Midbrain (tissue), 1 donor: ENCODE measurements around the gene CDK4.

ENCODE experiments used
- DNase-seq: peaks from one replicate; lab custom pipeline; 2025; lab: John Stamatoyannopoulos, UW

The CDK4 gene

DNA sequence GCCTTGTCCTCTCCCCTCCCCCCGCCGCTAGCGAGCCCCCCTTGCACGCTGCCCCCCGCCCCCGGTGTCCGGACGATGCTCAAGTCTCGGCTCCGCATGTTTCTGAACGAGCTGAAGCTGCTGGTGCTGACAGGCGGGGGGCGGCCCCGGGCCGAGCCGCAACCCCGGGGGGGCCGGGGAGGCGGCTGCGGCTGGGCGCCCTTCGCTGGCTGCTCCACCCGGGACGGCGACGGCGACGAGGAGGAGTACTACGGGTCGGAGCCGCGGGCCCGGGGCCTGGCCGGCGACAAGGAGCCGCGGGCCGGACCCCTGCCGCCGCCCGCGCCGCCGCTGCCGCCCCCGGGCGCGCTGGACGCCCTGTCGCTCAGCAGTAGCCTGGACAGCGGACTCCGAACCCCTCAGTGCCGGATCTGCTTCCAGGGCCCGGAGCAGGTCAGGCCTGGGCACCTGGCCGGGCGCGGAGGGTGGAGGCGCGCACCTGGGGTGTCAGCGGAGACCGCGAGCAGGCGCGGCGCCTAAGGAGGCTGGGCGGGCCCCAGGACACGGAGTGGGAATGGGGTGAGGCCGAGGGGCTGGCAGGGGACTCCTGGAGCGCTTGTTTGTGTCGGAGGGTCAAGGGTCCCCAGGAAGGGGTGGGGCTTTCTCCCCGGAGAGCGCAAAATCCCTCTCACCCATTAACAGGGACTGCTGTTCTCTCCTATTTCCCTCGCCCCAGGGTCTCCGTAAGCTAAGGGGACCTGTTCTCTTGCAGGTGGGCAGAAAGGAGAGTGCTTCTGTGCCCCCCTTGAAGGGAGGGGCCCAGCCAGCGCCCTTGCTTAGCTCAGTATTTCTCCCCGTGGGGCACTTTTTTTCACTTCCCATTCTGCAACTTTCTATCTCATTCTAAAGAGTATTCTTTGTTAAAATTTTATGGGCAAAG is 3.6 kb upstream of the CDK4 start:
- no peak for DNase-seq

DNA sequence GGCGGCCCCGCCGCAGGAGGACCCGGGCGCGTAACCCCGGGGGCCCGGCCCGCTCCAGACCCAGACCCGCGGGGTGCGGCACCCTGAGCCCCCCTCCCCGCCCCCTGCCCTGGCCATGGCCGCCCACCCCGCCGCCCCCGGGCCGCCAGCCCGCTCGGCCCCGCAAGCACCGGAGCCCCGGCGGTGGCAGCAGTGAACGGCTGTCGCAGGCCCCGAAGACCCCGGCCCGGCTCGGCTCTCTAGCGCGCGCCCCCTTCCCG is 3.0 kb upstream of the CDK4 start:
- DNase-seq = no peak

DNA sequence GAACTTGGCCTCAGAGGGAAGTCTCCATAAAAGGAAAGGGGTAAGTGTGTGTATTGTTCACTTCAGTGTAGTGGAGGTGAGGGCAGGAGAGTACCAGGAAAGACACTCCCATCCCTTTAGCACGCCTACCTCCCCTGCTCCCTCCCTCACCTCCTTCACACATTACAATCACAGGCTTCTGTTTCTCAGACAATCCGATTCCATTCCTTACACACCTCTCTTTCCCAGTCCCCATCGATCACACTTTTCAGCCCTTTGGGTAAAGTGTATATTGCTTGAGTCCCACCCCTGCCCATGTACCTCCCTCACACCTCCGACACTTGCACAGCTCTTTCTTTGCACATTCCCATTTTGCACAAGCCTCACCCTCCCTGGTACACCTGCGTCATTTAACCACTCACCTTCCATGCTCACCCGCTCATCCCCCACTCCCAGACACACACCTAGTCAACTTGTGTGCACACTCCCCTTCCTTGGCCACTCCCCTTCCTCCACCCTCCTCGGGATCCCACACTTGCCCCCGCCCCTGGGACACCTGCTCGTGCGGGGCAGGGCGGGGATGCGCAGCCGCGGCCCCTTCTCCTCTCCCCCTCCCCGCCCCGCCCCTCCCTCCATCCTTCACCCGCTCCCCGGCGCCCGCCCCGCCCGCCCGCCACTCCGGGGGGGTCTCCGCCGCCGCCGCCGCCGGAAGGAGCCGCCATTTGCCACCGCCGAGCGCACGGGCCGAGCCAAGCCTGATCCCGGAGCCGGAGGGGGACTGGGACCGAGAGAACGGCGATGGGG is 2.5 kb upstream of the CDK4 start, which contains the start of gene MARCHF9:
TSS of gene MARCHF9 (plus strand) at position 693 of the 783 bp plus-strand sequence. CDS start 426 bp downstream, outside the sequence.
- DNase-seq = peak; percentile 19

DNA sequence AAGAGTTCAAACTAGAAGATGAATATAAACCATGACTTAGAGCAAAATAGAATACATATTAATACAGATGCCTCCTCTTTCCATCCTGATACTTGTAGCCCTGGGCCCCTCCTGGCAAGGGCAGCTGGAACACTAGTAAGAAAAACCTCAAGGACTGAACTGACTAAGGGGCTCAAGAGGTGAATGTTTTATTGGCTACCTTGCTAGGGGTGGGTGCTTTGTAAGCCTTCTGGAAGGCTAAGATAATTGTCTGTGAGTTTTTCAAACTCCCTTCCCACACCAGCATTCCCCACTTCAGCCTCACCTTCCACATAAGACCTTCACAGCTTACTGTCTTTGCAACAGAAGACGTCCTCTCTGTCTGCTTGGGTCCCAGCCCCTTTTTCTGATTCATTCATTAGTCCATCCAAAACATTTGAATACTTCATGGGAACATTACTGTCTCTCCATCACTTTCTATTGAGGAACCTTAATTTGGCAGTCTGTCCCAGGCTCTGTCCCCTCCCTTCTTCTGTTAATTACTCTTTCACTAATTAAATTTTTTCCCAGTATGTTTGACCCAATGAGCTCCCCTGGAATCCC is 1.7 kb upstream of the CDK4 start:
- DNase-seq = no peak

DNA sequence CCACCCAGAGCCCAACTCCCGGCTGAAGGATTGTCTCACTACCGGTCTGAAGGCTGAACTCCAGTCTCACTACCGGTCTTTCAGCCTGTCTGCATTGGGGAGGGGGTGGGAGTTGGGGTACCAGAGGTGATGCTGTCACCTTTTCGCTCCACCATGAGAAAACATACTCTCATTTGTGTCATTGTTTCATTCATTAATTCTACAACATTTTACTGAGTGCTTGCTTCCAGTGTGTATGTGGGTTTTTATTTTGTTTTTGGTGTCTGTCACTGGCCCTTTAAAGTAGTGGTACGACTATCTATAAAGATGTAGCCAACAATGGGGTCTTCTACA is 524 bp upstream of the CDK4 start:
- no peak for DNase-seq

DNA sequence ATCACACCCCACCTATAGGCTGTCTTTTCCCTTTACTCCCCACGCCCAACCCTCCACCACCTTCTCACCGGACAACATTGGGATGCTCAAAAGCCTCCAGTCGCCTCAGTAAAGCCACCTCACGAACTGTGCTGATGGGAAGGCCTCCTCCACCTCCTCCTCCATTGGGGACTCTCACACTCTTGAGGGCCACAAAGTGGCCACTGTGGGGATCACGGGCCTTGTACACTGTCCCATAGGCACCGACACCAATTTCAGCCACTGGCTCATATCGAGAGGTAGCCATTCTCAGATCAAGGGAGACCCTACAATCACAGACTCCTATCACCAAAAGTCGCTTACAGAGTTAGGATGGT is 700 bp downstream of the CDK4 start:
- DNase-seq = no peak

DNA sequence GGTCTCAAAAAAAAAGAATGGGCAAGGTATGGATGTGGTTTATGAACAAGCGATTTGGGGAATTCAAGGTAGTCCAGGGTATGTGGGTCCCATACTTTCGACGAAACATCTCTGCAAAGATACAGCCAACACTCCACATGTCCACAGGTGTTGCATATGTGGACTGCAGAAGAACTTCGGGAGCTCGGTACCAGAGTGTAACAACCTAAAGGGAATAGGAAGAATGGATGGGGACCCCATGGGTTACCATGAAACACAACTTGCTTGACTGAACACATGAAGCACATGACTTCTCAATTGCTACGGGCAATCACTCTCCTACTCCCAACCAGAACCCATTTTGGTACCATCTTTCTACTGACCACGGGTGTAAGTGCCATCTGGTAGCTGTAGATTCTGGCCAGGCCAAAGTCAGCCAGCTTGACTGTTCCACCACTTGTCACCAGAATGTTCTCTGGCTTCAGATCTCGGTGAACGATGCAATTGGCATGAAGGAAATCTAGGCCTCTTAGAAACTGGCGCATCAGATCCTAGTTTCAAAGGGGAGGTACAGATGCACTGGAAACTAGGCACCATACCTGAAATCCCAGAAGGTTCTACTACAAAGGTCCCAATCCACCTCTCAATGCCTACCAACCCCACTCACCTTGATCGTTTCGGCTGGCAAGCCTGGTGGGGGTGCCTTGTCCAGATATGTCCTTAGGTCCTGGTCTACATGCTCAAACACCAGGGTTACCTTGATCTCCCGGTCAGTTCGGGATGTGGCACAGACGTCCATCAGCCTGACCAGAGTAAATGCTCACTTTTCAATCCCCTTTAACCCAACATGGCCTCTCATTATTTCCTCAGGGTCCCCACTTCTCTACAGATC is 1.3 kb downstream of the CDK4 start:
- DNase-seq = no peak

DNA sequence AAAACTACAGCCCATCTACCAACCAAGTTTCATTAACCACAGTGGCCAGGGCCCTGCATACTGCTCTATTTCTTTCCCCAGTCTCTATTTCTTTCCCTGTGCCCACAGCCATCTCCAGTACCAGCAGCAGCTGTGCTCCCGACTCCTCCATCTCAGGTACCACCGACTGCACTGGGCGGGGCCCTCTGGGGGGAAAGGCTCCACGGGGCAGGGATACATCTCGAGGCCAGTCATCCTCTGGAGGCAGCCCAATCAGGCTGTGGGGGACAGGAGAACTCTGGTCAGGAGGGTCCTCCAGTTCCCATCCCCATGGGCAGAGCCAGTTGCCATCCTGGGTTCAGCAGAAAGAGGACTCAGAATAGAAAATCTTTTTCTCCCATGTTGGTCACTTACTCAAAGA is 3.0 kb downstream of the CDK4 start:
- DNase-seq = no peak

DNA sequence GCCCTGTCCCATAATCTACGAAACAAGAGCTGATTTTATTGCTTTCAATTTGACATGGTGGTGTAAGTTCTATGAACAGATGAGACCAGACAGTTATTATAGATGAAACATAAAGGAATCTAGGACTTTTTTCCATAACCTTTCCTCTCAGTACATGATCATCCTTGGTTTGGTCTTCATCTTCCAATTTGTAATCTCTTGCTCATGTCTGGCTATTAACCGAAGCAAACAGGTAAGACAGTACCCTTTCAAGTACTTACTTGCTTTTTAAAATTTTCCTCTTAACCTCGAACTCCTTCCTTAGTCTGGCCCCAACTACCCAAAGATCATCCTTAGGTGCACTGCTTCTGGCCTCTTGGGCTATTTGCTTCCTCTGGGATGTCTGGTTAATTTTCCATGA is 6.1 kb downstream of the CDK4 start:
- no peak for DNase-seq

DNA sequence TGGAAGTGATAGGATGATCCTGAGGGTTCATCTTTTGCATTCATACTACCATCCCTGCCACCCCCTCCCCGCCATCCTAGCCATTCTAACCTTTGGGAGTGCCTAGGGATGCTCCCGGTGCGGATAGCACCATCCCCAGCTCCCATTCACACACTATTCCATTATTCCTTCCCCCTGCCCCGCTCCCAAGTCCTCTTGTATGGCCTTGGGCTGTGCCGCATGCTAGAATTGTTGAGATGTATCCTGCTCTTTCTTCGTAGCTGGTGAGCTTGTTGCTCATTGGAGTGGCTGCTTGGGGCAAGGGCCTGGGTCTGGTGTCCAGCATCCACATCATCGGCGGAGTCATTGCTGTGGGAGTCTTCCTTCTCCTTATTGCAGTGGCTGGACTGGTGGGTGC is 6.6 kb downstream of the CDK4 start:
- DNase-seq = no peak

DNA sequence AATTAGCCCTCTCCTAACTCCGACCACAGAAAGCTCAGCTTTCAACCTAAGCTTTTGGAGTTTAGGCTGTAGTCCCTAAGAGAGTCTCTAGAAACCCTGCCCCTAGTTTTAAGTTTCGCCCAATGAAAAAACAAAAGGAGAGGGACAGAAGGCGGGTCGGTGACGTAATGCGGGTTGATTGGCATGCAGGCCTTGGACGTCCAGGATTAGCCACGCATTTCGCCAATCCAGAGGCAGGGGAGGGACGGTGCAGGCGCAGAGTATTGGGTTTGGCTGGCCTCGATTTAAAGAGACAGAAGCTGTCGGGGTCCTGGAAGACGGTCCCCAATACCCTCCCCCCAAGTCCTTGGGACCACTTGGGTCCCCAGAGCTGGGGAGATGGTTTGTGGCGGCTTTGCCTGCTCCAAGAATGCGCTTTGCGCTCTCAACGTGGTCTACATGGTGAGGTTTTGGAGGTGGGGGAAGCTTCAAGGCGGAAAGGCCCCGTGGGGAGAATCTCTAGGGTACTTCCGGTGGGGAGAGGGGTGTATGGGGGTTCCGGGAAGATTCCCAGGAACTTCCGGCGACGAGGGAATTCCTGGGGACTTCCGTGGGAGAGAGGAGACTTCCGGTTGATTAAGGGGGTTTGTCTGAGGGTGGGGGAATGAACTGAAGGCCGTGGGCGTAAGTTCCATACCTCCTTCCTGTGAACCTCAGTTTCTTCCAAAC is 7.2 kb downstream of the CDK4 start, which contains the start of gene TSPAN31:
TSS of gene TSPAN31 (plus strand) at position 263 of the 708 bp plus-strand sequence. CDS start at position 379, 116 bp downstream.
- peak; percentile 96 for DNase-seq

DNA sequence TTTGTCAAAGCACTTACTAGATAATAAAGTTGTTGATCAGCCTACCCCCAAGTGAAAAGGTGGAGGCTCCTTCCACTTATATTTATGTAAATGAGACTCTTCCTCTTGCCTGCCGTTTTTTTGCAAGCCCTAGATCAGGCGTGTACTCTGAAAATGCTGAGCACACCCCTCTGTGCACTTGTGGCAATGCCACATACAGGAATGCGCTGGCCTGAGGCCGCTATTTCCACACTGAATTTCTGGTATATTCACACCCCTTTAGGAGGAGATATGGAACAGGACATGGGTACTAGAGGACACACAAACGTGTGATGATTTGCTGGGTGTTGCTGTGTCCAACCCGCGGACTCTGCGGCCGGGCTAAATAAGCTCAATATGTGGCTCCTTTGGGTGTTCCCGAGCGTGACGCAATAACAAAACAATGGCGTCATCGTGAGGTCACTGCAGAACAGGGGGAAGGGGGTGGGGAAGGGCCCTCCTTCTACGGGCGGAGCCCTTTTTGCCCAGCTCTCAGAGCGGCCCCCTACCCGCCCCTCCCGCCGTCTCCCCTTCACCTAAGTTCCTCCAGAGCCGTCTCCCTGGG is 7.8 kb downstream of the CDK4 start:
- DNase-seq = no peak

DNA sequence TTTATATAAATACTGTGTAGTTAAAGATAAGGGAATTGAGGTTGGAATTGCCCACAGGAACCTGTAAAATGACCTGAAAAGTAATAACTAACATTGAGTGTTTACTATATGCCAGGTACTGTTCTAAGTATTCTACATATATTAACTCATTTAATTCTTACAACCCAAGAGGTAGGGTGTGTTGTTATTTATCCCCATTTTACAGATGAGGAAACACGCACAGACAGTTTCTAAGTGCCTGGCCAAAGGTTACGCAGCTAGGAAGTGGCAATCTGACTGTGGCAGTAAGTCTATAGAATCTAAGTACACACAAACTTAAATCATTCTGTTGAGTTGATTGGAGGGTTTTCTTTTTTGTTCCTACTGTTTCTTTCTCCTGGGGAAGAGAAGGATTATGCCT is 8.3 kb downstream of the CDK4 start:
- DNase-seq = no peak

DNA sequence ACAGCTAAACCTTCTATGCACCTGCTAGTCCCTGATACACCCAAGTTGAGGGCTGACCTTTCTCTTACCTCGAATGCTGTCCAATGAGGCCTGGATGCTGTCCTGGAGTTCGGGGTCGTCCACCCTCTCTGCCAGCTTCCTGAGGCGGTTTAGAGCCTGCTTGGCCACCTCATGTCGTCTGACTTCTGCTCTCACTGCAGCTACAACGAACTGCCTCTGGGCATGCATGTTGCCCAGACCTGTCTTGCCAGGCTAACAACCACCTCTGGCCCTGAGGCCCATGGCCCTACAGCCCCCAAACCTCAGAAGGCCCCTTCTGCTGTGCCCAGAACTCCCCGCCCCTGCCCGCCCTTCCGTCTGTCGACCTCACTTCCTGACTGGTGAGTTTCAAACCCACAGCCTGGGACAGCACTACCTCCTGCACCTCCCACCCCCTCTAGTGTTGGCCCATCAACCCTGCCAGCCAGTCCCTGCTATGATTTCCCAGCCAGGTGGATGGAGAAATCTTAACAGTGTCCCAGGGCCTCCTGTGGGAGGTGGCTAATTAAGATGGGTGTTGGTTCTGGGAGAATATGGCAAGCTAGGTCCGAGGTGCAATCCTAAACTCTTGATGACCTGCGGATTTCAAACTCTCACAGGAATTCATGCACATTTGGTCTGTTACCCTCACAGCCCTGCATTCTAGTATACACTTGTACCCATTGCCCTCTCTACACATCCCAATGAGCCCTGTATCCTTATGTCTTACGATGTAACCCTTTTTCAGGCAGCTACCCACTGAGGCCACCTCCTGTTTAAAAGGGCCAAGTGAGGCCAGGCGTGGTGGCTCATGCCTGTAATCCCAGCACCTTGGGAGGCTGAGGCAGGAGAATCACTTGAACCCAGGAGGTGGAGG is 10.0 kb downstream of the CDK4 start:
- no peak for DNase-seq

DNA sequence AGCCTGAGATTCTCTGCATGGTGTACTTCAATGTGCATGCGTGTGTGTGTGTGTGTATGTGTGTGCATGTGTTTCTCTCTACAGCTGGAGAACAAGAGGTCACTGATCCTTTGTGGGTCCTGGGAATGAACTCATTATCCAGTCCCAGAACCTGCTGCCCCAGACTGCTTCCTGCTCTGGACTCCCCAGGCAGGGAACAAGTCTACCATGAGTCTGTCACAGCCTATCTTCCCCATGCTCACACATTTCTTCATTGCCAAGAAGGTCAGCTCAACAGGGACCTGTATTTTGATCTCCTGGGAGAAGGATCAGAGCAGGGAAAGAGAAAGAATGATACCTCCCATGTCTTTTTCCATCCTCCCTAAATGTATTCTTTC is 10.7 kb downstream of the CDK4 start:
- no peak for DNase-seq

DNA sequence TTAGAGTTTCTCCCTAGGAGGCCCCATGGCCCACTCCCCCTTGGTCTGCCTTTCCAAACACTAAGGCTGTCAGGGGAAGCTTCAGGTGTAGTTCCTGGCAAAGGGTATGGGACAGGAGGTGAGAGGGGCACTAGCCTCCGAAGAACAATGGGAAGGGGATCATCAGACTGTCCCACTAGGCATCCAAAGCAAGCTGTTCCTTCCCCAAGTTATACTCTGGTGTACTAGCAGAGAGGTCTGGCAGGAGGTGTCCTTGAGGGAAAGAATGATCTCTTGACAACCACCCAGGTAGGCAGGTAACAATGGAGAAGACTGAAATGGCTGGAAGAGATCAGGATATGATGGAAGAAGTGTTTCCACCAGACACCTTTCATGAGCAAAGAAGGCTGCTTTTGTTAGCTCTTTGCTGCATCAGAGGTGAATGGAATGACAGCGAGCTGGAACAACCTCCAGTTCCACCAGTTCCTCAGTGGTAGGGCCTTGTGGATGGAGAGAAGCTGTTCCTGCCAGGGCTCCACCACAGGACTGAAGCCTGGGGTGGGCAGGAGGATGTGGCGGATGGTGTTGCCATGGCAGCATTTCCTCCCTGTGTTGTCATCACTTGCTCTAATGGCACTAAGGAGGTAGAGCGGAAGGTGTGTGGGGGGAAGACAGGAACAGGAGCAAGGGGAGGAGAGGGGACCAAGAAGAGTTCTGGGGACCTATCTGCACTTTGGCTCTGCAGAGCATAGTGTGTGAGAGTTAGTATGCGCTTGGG is 11.3 kb downstream of the CDK4 start:
- no peak for DNase-seq

DNA sequence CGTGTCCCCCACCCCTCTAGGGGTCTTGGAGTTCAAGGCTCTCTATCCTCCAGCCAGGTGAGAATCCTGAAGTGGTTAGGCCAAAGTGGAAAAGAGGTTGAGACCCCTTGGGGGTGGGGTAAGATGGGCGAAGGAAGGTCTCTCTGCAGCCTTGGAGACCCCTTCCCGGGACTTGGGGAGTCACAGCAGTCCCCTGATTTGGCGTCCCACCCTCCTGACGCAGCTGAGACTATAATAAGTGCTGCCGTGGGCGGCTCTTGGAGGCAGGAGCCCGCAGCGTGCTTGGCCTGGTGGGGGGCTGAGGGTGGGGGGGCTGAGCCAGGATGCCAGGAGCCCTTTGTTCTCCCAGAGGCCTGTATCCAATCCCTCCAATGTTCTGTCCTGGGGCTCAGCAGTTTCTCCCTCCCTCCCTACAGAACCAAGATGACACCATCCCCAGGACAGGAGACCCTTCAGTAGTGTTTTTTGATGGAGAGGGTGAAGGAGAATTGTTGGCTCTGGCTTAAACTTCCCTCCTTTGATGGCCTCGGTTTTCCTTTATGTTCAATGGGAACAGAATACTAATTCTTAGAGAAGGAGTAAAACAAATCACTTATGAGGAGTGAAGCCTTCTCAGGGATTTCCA is 12.1 kb downstream of the CDK4 start:
- DNase-seq = no peak

DNA sequence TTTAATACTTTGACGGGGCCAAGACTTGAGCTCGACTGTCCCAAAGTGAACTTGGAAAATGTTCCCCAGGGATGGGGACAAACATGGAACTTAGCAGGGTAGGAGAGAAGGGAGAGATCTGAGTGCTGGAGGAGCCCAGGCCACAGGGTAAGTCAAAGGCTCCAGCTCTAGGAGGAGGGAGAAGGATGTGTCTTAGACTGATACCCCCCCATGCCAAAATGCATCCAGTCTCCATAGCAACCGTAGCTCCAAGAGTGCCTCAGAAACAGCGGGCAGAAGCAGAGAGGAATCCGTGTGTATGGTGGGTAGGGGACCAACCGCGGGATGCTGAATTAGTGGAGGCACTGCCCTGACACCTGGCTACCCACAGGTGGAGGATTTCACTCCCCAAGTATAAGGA is 12.7 kb downstream of the CDK4 start:
- DNase-seq = no peak

DNA sequence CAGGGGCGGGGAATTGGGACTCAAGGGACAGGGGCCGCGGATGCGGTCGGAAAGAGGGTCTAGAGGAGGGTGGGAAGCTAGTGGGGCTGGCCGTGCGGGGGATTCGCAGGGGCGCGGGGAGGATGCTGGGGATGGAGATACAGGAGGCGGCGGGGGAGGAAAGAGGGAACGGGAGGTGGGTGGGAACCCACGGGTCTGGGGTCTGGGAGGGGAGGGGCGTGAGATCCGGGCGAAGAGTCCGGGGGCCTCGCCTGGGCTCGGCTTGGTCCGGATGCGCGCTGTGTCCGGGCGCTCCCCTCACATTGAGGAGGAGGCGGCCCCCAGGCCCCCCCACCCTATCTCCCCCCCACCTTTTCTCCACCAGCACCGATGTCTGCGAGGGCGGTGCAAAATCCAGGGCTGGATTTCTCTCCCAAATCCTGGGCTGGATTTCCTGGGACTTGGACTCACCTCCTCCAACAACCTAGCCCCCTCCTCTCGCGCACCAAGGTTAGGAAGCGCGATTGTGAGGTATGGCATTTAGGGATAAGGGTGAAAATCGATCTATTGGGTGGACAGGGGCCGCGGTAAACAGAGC is 13.4 kb downstream of the CDK4 start, which contains the start of gene AGAP2:
TSS of gene AGAP2 (minus strand) at position 82 of the 577 bp plus-strand sequence. CDS start 496 bp downstream, outside the sequence.
- DNase-seq = no peak
